IPS DF 6.9 (cell line): ENCODE measurements around the gene CD1E.
"Not testable (repeated sequence)": the region's sequence is repeated elsewhere in the genome, so short reads cannot be mapped to it uniquely, and the experiment has no call there.

Experiments used
- DNase-seq: peaks from one replicate; pipeline ENCODE4 v3.0.0-alpha.2; 2013; ENCODE audit warnings: low read depth, low spot score
- H3K27ac ChIP-seq: one replicate; pipeline ENCODE4 v1.5.1; 2013; ENCODE audit warnings: low read length, control low read depth
- H3K27me3 ChIP-seq: 2 replicates; pipeline ENCODE4 v1.6.1; 2013; ENCODE audit warnings: mild to moderate bottlenecking, low read length; ENCODE audit not compliant: control insufficient read depth, insufficient read depth
- H3K36me3 ChIP-seq: 2 replicates; pipeline ENCODE4 v1.6.1; 2013; ENCODE audit warnings: low read length; ENCODE audit not compliant: control insufficient read depth, insufficient read depth
- H3K4me1 ChIP-seq: 2 replicates; pipeline ENCODE4 v1.6.1; 2013; ENCODE audit warnings: low read length; ENCODE audit not compliant: control insufficient read depth, insufficient read depth
- H3K4me3 ChIP-seq: 2 replicates; pipeline ENCODE4 v1.5.1; 2013; ENCODE audit warnings: mild to moderate bottlenecking, low read length
- H3K9me3 ChIP-seq: 2 replicates; pipeline ENCODE4 v1.6.1; 2013; ENCODE audit warnings: low read length, inconsistent platforms; ENCODE audit not compliant: control insufficient read depth, insufficient read depth
- WGBS: extraction: QIAGEN DNeasy Blood & Tissue Kit; methylation state at CpG from one replicate; pipeline ENCODE4 v1.1.7; 2013; ENCODE audit warnings: mixed read lengths, missing lambda C conversion rate; ENCODE audit not compliant: insufficient read length, insufficient coverage; 5-methylcytosine and 5-hydroxymethylcytosine counted together

Gene CD1E

DNA sequence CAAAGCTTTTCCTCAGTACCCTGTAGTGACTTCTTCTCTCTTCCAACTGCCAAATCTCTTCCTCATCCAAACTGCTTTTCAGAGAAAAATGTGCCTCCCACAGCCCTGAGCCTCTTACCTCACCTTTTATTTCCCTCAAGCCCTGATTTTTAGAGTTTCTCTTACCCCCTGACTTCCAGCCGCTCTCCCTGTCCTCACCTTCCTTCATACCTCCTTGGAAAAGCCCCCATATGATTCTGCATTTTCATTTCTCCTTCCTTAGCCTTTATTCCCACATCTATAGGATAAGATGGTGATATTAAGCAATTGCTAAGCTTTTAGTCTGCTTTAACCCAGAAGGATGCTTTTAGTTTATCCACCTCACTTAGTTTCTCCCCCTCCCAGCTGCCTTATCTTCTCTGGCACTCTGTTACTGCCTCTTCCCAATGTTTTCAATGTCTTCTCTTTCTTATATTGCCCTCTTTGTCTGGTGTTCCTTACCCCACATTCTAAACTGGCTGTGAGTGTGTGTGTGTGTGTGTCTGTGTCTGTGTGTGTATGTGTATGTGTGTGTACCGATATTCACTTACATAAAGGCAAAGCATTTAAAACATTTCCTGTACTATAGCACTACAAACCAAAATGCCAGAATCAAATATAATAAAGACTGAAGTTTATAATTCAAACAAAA is 22.1 kb upstream of the CD1E start, which contains the start of gene CD1B:
CD1B (minus strand) TSS at position 51 of the 670 bp plus-strand sequence. CDS start 108 bp downstream, outside the sequence.
- no peaks in the 10 kb centered on the region for H3K9me3 ChIP-seq
- no CpG with 5 or more reads among the region's 2 CpGs for WGBS
- no peak within 1 kb of the TSS for H3K27ac ChIP-seq
- no peaks in the 10 kb centered on the region; the same call in 1 of the 2 replicates for H3K4me1 ChIP-seq
- H3K36me3 ChIP-seq, result no peaks in the 10 kb centered on the region; the same call in 1 of the 2 replicates
- no peak within 1 kb of the TSS for H3K4me3 ChIP-seq
- no peak for DNase-seq
- no peaks in the 10 kb centered on the region for H3K27me3 ChIP-seq

DNA sequence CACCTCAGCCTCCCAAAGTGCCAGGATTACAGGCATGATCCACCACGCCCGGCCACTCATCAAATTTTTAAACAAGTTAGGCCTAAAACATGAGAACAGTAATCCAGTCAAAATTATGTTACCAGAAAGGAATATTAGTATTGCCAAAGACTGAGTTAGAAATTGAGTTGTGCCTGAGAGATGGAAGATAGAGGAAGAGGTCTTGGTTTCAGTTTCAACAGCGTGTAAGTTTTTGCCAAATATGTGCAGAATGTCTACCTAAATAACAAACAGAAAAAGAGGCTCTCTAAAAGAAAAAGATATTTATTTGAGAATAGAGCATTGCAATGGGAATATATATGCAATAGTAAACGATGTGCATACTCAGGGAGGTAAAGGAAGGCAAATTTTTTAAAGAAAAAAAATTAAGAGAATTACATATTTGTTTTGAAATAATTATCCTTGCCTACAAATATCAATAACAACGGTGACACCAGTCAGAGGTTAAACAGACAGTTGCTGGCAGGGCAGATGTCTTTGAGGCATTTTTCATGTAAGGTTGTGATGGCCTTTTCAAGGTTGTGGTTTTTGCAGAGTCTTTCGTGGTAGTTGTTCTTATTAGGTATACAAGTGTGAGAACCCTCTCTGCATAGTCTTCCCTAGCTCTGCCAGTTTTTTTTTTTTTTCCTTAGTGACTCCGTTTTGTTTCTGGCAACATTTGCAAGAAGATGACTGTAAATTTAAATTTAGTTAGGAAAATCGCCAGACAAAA is 20.1 kb upstream of the CD1E start:
- Histone ChIP-seq H3K27ac (no peak overlapping the region), H3K9me3 (no peaks in the 10 kb centered on the region), H3K36me3 (no peaks in the 10 kb centered on the region; the same call in 1 of the 2 replicates), H3K27me3 (no peaks in the 10 kb centered on the region), H3K4me3 (no peak overlapping the region), H3K4me1 (no peaks in the 10 kb centered on the region; the same call in 1 of the 2 replicates)
- no peak for DNase-seq
- WGBS, result no CpG with 5 or more reads among the region's 8 CpGs

DNA sequence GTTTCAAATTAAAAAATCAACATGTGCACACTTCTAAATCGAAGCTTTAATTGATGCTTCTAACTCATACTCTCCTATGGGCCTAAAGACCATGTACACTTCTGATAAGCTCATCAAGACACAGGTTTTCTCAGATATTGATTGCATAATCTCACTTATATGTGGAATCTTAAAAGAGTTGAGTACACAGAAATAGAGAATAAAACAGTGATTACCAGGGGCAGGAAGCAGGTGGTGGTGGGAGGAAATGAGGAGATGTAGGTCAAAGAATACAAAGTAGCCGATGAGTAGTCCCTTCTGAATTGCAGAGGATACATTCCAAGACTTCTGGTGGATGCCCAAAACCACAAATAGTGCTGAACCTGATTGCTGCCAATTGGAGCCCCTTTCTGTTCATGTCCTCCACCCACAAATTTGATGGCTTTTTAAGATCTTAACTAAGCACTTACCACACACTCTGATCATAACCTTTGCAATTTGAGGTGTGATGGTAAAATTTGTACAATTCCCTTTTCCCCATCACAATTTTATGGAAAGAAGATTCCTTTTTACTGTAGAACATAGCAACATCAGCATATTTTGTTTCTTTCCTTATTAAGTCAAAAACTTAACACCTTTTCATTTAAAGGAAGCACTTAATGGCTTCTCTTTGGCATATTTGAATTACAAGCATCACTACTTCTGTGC is 19.0 kb upstream of the CD1E start:
- H3K36me3 ChIP-seq, result no peaks in the 10 kb centered on the region; the same call in 1 of the 2 replicates
- H3K4me1 ChIP-seq, result no peaks in the 10 kb centered on the region; the same call in 1 of the 2 replicates
- no peaks in the 10 kb centered on the region for H3K27me3 ChIP-seq
- no peak for DNase-seq
- H3K27ac ChIP-seq, result no peak overlapping the region
- WGBS, result no CpG with 5 or more reads among the region's 2 CpGs
- no peaks in the 10 kb centered on the region for H3K9me3 ChIP-seq
- no peak overlapping the region for H3K4me3 ChIP-seq

GRCh38 chr1:158335213-158335532 is 18.5 kb upstream of the CD1E start:
- no peaks in the 10 kb centered on the region for H3K27me3 ChIP-seq
- no peaks in the 10 kb centered on the region; the same call in 1 of the 2 replicates for H3K4me1 ChIP-seq
- H3K36me3 ChIP-seq, result no peaks in the 10 kb centered on the region; the same call in 1 of the 2 replicates
- H3K27ac ChIP-seq, result no peak overlapping the region
- H3K4me3 ChIP-seq, result no peak overlapping the region
- no peaks in the 10 kb centered on the region for H3K9me3 ChIP-seq
- DNase-seq, result no peak

DNA sequence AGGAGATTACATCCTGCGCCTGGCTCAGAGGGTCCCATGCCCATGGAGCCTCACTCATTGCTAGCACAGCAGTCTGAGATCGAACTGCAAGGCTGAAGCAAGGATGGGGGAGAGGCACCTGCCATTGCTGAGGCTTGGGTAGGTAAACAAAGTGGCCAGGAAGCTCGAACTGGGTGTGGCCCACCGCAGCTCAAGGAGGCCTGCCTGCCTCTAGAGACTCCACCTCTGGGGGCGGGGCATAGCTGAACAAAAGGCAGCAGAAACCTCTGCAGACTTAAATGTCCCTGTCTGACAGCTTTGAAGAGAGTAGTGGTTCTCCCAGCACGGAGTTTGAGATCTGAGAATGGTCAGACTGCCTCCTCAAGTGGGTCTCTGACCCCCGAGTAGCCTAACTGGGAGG is 17.3 kb upstream of the CD1E start:
- H3K9me3 ChIP-seq, H3K36me3 ChIP-seq, H3K4me3 ChIP-seq, H3K4me1 ChIP-seq, H3K27ac ChIP-seq, DNase-seq, H3K27me3 ChIP-seq: not testable (repeated sequence)
- WGBS, result no CpG with 5 or more reads among the region's 7 CpGs

GRCh38 chr1:158348946-158349345 is 4.7 kb upstream of the CD1E start:
- H3K4me3 ChIP-seq, DNase-seq, H3K27me3 ChIP-seq, H3K36me3 ChIP-seq, H3K9me3 ChIP-seq, H3K4me1 ChIP-seq, H3K27ac ChIP-seq: not testable (repeated sequence)
- no CpG with 5 or more reads among the region's 24 CpGs for WGBS

DNA sequence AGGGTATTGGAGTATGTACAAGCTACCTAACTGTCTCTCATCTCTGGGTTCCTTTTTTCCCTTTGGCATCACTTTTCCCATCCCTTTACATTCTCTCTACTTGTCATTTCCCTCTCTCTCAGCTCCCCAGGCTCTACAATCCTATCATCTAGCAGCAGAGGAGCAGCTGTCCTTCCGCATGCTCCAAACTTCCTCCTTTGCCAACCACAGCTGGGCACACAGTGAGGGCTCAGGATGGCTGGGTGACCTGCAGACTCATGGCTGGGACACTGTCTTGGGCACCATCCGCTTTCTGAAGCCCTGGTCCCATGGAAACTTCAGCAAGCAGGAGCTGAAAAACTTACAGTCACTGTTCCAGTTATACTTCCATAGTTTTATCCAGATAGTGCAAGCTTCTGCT is 561 bp downstream of the CD1E start:
- H3K27ac ChIP-seq, result no peak overlapping the region
- H3K9me3 ChIP-seq, result no peaks in the 10 kb centered on the region
- H3K36me3 ChIP-seq, result no peaks in the 10 kb centered on the region
- H3K27me3 ChIP-seq, result no peaks in the 10 kb centered on the region
- no peak for DNase-seq
- no peak overlapping the region for H3K4me3 ChIP-seq
- WGBS, result no CpG with 5 or more reads among the region's 2 CpGs
- no peaks in the 10 kb centered on the region for H3K4me1 ChIP-seq

DNA sequence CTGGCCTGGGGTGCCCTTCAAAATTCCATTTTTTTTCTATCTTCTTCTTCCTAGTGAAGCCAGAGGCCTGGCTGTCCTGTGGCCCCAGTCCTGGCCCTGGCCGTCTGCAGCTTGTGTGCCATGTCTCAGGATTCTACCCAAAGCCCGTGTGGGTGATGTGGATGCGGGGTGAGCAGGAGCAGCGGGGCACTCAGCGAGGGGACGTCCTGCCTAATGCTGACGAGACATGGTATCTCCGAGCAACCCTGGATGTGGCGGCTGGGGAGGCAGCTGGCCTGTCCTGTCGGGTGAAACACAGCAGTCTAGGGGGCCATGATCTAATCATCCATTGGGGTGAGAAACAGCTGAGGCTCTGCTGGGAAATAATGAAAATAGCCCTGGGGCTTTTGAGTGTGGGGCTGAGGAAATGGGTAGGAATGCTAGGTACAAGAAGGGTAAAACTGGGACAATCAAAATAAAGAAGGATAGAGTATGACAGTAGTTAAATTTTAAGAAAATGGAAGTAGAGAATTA is 2.1 kb downstream of the CD1E start:
- Histone ChIP-seq H3K36me3 (no peaks in the 10 kb centered on the region), H3K27me3 (no peaks in the 10 kb centered on the region), H3K4me3 (no peak overlapping the region), H3K4me1 (no peaks in the 10 kb centered on the region), H3K9me3 (no peaks in the 10 kb centered on the region), H3K27ac (no peak overlapping the region)
- no CpG with 5 or more reads among the region's 10 CpGs for WGBS
- no peak for DNase-seq

GRCh38 chr1:158356616-158357015 is 2.9 kb downstream of the CD1E start:
- no peak overlapping the region for H3K4me3 ChIP-seq
- WGBS, result no CpG with 5 or more reads among the region's 3 CpGs

GRCh38 chr1:158357441-158357840 is 3.7 kb downstream of the CD1E start:
- Histone ChIP-seq H3K27ac (no peak overlapping the region), H3K9me3 (no peaks in the 10 kb centered on the region), H3K4me1 (no peaks in the 10 kb centered on the region), H3K4me3 (no peak overlapping the region), H3K27me3 (no peaks in the 10 kb centered on the region), H3K36me3 (no peaks in the 10 kb centered on the region)
- no peak for DNase-seq
- WGBS, result no CpG with 5 or more reads among the region's 1 CpG

More at GRCh38 chr1:158356616-158357015, 2.9 kb downstream of the CD1E start:
- H3K27ac ChIP-seq, result no peak overlapping the region
- H3K9me3 ChIP-seq, result no peaks in the 10 kb centered on the region
- no peaks in the 10 kb centered on the region for H3K4me1 ChIP-seq
- H3K27me3 ChIP-seq, result no peaks in the 10 kb centered on the region
- no peaks in the 10 kb centered on the region for H3K36me3 ChIP-seq
- DNase-seq, result no peak
